ENCODE data around the gene DXO. TPM values are rescaled to one million over a fixed set of nuclear protein-coding genes. Genes with fewer than 3 reads are reported as not detected.

DXO gene
- total RNA-seq, 1 experiment from 2014 or later = 38.1 TPM

- ChIA-PET POLR2A (no interaction called here), CTCF (no interaction called here)
- Histone ChIP-seq H3K27me3 (ENCODE audit: control insufficient read depth, insufficient read depth, low read length) (no peaks in the 10 kb centered on the region), H3K27ac (ENCODE audit: low read length) (no peak overlapping the region), H3K36me3 (ENCODE audit: control insufficient read depth, insufficient read depth, low read length) (peaks cover 10% of the 10 kb centered on the region; the same call in 1 of the 2 replicates), H3K4me3 (ENCODE audit: low read depth in 2 of 2, low read length in 2 of 2) (no peak overlapping the region), H3K4me1 (ENCODE audit: control insufficient read depth, insufficient read depth, low read length) (peaks cover 12% of the 10 kb centered on the region; the same call in 1 of the 2 replicates), H3K9me3 (ENCODE audit: control insufficient read depth, insufficient read depth, low read depth, low read length) (no peaks in the 10 kb centered on the region)
- ATAC-seq (no peak), DNase-seq (ENCODE audit: low read depth, low spot score) (no peak)
- TF ChIP-seq REST (IDR thresholded peaks at IDR 0.05; ENCODE audit: insufficient read depth in 1 of 2, low read depth in 2 of 2, low read length in 1 of 2) (no peak), POLR2AphosphoS5 (IDR thresholded peaks at IDR 0.05; ENCODE audit: low read depth, low read length) (no peak), TCF7L2 (IDR thresholded peaks at IDR 0.05; ENCODE audit: low read depth, low read length) (no peak), SIN3A (IDR thresholded peaks at IDR 0.05; ENCODE audit: borderline replicate concordance, insufficient read depth, low read depth, low read length) (no peak), CTCF (IDR thresholded peaks at IDR 0.05) (no peak)
- intact Hi-C loops (cut with micrococcal nuclease; ENCODE audit: unreplicated experiment) = no loop called here
- in situ Hi-C loops (cut with HindIII; ENCODE audit: low pct_unique_long_range_greater_than_20kb, low sequenced_read_pairs) = no loop called here
- no TSS peak for BruUV-seq (replicated peaks)
Measured at GRCh38 chr6:31968791-31969711, 2.9 kb downstream of the DXO start.

GRCh38 chr6:31968326-31968725, 3.6 kb downstream of the DXO start:
- CTCF ChIA-PET = no interaction called here
- no TSS peak for BruUV-seq (replicated peaks)
- intact Hi-C loops (cut with micrococcal nuclease; ENCODE audit: unreplicated experiment) (no loop called here), in situ Hi-C loops (cut with HindIII; ENCODE audit: low pct_unique_long_range_greater_than_20kb, low sequenced_read_pairs) (no loop called here)
- TF ChIP-seq POLR2AphosphoS5 (IDR thresholded peaks at IDR 0.05; ENCODE audit: low read depth, low read length) (no peak), SIN3A (IDR thresholded peaks at IDR 0.05; ENCODE audit: borderline replicate concordance, insufficient read depth, low read depth, low read length) (no peak), CTCF (IDR thresholded peaks at IDR 0.05) (no peak), REST (IDR thresholded peaks at IDR 0.05; ENCODE audit: insufficient read depth in 1 of 2, low read depth in 2 of 2, low read length in 1 of 2) (no peak), TCF7L2 (IDR thresholded peaks at IDR 0.05; ENCODE audit: low read depth, low read length) (no peak)
- Histone ChIP-seq H3K4me1 (ENCODE audit: control insufficient read depth, insufficient read depth, low read length) (peaks cover 10% of the 10 kb centered on the region; the same call in 1 of the 2 replicates), H3K9me3 (ENCODE audit: control insufficient read depth, insufficient read depth, low read depth, low read length) (no peaks in the 10 kb centered on the region), H3K36me3 (ENCODE audit: control insufficient read depth, insufficient read depth, low read length) (peaks cover 11% of the 10 kb centered on the region; the same call in 1 of the 2 replicates), H3K4me3 (ENCODE audit: low read depth in 2 of 2, low read length in 2 of 2) (no peak overlapping the region), H3K27me3 (ENCODE audit: control insufficient read depth, insufficient read depth, low read length) (no peaks in the 10 kb centered on the region), H3K27ac (ENCODE audit: low read length) (no peak overlapping the region)
- POLR2A ChIA-PET = no interaction called here
- ATAC-seq (no peak), DNase-seq (ENCODE audit: low read depth, low spot score) (no peak)
